Activated T-cell treated with anti-CD3 and anti-CD28 coated beads, Interleukin-2, amount 50 U/mL, for 72 hours (primary cell): Measurements from ENCODE around the gene UTP14C. TPM values are rescaled to one million over a fixed set of nuclear protein-coding genes. Genes with fewer than 3 reads are reported as not detected.

Source experiments
- total RNA-seq, 2 donors: library from RNA; stranded (reverse); gene quantifications; one replicate each; pipeline ENCODE4 v1.2.3, GENCODE V29; 2022

UTP14C gene
- total RNA-seq, 2 donors from 2014 or later = 10.0 to 10.4 TPM

Other genes with a start within 250 kb of the UTP14C start
- gene DHRS12, start 220.5 kb upstream of the UTP14C start, total RNA-seq = 1 to 10 TPM; 8.0 to 8.5 TPM
- gene TMEM272, start 179.5 kb upstream of the UTP14C start, total RNA-seq = under 1 TPM; 0.19 to 0.30 TPM
- gene CCDC70, start 162.7 kb upstream of the UTP14C start, total RNA-seq = under 1 TPM in 1 of 2 donors, not detected in 1; 0.22 TPM
- gene ATP7B, start 13.2 kb upstream of the UTP14C start, total RNA-seq = 1 to 10 TPM; 2.3 to 3.0 TPM
- gene ALG11, start 12.3 kb upstream of the UTP14C start, total RNA-seq = 10 to 100 TPM; 22.5 to 26.5 TPM
- under 1 TPM; 0.12 to 0.16 TPM for gene NEK5, start 104.4 kb downstream of the UTP14C start, total RNA-seq
- gene NEK3, start 134.9 kb downstream of the UTP14C start, total RNA-seq = 10 to 100 TPM; 14.4 to 14.9 TPM